GM23248 (cell line): Measurements from ENCODE around the gene CP.

Source experiments
- EZH2 ChIP-seq: fragments of 200-600 bp; sonication (generic); IDR thresholded peaks from 2 replicates; pipeline ENCODE4 v1.6.1; 2018; ENCODE audit warnings: antibody characterized with exemption, mild to moderate bottlenecking; ENCODE audit not compliant: insufficient read depth, poor library complexity, severe bottlenecking
- EZH2phosphoT487 ChIP-seq: fragments of 200-600 bp; sonication (generic); IDR thresholded peaks from 2 replicates; pipeline ENCODE4 v1.6.1; 2018; ENCODE audit warnings: antibody characterized with exemption, moderate library complexity, mild to moderate bottlenecking, low read depth; ENCODE audit not compliant: insufficient read depth

GRCh38 chr3:149145356-149145755 is 76.3 kb downstream of the CP start:
- no peak for TF ChIP-seq EZH2
- TF ChIP-seq EZH2phosphoT487 = no peak
